Fibroblast of mammary gland (primary cell): Measurements from ENCODE around the gene COL1A2.

Source experiments
- DNase-seq: peaks from one replicate; pipeline ENCODE4 v3.0.0-alpha.2; 2010; ENCODE audit warnings: low read depth
- H3K4me3 ChIP-seq: 2 replicates; pipeline ENCODE4 v1.5.1; 2011; ENCODE audit warnings: low read depth, mild to moderate bottlenecking, low read length, moderate library complexity; ENCODE audit not compliant: control insufficient read depth
- CTCF ChIP-seq: conservative IDR thresholded peaks from 2 replicates; pipeline ENCODE4 v1.5.1; 2011; ENCODE audit warnings: low read depth, low read length, inconsistent platforms; ENCODE audit not compliant: control insufficient read depth, insufficient read depth

Gene COL1A2

GRCh38 chr7:94396037-94396431 lies 1.3 kb downstream of the COL1A2 start:
- TF ChIP-seq CTCF: no peak
- peak overlapping the region; percentile 89 for H3K4me3 ChIP-seq
- DNase-seq: peak; percentile 89

- H3K4me3 ChIP-seq: peak overlapping the region; percentile 89
- peak; percentile 64 for DNase-seq
- no peak for TF ChIP-seq CTCF
Measured at GRCh38 chr7:94396596-94396995, 1.9 kb downstream of the COL1A2 start.

DNA sequence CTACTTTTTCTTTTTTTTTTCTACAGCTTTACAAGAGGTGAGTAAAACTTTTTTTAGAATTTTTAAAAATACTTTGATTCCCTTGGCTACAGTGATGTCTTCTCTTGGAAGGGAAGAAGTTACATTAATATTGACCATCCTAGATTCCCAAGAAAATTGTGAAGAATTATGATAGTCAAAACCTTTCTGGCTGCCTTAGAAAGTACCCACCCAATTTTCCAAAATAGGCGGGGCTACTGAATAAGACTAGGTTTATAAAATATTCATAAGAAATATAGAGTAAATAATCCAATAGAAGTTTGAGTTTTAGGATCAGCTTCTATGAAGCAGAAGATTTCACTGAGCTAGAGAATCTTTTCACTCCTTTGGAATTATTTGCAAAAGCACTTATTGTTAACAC lies 3.0 kb downstream of the COL1A2 start:
- no peak for TF ChIP-seq CTCF
- DNase-seq: peak; percentile 10
- peak overlapping the region; percentile 89 for H3K4me3 ChIP-seq

DNA sequence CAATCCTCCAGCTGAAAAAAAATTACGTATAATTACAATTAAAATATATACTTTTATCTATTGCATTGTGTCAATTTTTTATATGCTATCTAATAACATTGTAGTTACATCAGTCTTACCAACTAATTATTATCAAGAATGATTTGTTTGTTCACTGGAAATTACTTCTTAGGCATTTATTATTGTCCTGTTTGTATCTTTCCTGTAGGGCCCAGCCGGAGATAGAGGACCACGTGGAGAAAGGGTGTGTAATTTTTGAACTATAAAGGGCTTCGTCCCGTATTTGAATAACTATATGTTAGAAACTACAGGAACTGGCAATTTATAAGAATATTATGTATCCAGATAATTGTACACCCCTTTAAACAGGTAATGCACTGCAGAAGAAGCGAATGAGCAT lies 4.1 kb downstream of the COL1A2 start:
- H3K4me3 ChIP-seq: peak overlapping the region; percentile 89
- TF ChIP-seq CTCF: no peak
- DNase-seq: peak; percentile 9

DNA sequence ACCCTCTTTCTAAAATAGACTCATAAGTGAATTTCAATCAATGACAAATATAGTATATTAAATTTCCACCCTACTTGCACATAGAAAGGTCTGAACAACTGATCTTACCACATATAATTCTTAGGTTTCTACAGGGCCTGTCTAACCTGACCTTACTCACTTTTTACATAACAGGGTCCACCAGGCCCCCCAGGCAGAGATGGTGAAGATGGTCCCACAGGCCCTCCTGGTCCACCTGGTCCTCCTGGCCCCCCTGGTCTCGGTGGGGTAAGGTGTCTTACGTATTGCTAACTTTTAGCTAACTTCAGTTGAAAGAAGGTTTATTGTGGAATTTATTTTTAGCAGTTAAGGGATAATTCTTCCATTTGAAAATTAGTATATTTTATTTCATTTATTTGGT lies 5.3 kb downstream of the COL1A2 start:
- DNase-seq: peak; percentile 10
- TF ChIP-seq CTCF: no peak
- peak overlapping the region; percentile 89 for H3K4me3 ChIP-seq

GRCh38 chr7:94400643-94401427 lies 6.1 kb downstream of the COL1A2 start:
- TF ChIP-seq CTCF: no peak
- peak overlapping the region; percentile 89 for H3K4me3 ChIP-seq

GRCh38 chr7:94401428-94401814 lies 6.7 kb downstream of the COL1A2 start:
- no peak for TF ChIP-seq CTCF
- H3K4me3 ChIP-seq: no peak overlapping the region
- peak; percentile 44 for DNase-seq

More at GRCh38 chr7:94400643-94401427, 6.1 kb downstream of the COL1A2 start:
- DNase-seq: peak; percentile 70
